Retinal pigment epithelial cell (primary cell): ENCODE data around the gene RAD51AP1.
"Not testable (repeated sequence)": the region's sequence is repeated elsewhere in the genome, so short reads cannot be mapped to it uniquely, and the experiment has no call there.

Experiments used
- DNase-seq: peaks from one replicate; pipeline ENCODE4 v3.0.0-alpha.2; 2010; ENCODE audit warnings: low read depth
- H3K4me3 ChIP-seq: 2 replicates; pipeline ENCODE4 v1.5.1; 2011; ENCODE audit warnings: mild to moderate bottlenecking, low read length, control low read depth, moderate library complexity
- CTCF ChIP-seq: conservative IDR thresholded peaks from 2 replicates; pipeline ENCODE4 v1.5.1; 2011; ENCODE audit warnings: low read depth, low read length, control low read depth, inconsistent platforms

Gene RAD51AP1

GRCh38 chr12:4506430-4506829 is 32.3 kb upstream of the RAD51AP1 start:
- no peak for DNase-seq
- H3K4me3 ChIP-seq = no peak overlapping the region
- no peak for TF ChIP-seq CTCF

GRCh38 chr12:4506870-4507269 is 31.8 kb upstream of the RAD51AP1 start:
- no peak for TF ChIP-seq CTCF
- no peak overlapping the region for H3K4me3 ChIP-seq
- no peak for DNase-seq

- H3K4me3 ChIP-seq, DNase-seq: not testable (repeated sequence)
Observed at GRCh38 chr12:4508503-4508902, 30.2 kb upstream of the RAD51AP1 start.

- DNase-seq, H3K4me3 ChIP-seq: not testable (repeated sequence)
Observed at GRCh38 chr12:4509269-4509668, 29.4 kb upstream of the RAD51AP1 start.

GRCh38 chr12:4518106-4518728 is 20.5 kb upstream of the RAD51AP1 start:
- no peak for TF ChIP-seq CTCF
- DNase-seq = peak; percentile 22
- H3K4me3 ChIP-seq = no peak overlapping the region

GRCh38 chr12:4523443-4523842 is 15.2 kb upstream of the RAD51AP1 start:
- not testable (repeated sequence) for DNase-seq

GRCh38 chr12:4526923-4527546 is 11.7 kb upstream of the RAD51AP1 start:
- H3K4me3 ChIP-seq = no peak overlapping the region
- peak; percentile 32 for TF ChIP-seq CTCF
- DNase-seq = no peak

More at GRCh38 chr12:4523443-4523842, 15.2 kb upstream of the RAD51AP1 start:
- H3K4me3 ChIP-seq = not testable (repeated sequence)

- no peak for DNase-seq
- no peak overlapping the region for H3K4me3 ChIP-seq
- no peak for TF ChIP-seq CTCF
Observed at GRCh38 chr12:4530160-4530559, 8.5 kb upstream of the RAD51AP1 start.
